Ovary (tissue), 9 donors: Measurements from ENCODE around the gene ARID5B. TPM values are rescaled to one million over a fixed set of nuclear protein-coding genes. Genes with fewer than 3 reads are reported as not detected.

Source experiments
- DNase-seq, 5 donors: peaks; one replicate each; pipeline ENCODE4 v3.0.0-alpha.2; 2019 to 2020
- H3K27ac ChIP-seq, 2 donors: fragments of 200-600 bp; one replicate each; pipeline versions ENCODE4 v1.5.1 to v1.8.0; 2019 to 2022
- H3K27me3 ChIP-seq: fragments of 200-600 bp; one replicate; pipeline ENCODE4 v1.8.0; 2022
- H3K36me3 ChIP-seq: fragments of 200-600 bp; sonication (generic); one replicate; pipeline ENCODE4 v1.5.1; 2019
- H3K4me1 ChIP-seq: one replicate; pipeline ENCODE4 v1.8.1; 2013; ENCODE audit warnings: mild to moderate bottlenecking, moderate library complexity; ENCODE audit not compliant: insufficient read depth
- H3K4me3 ChIP-seq: fragments of 200-600 bp; sonication (generic); one replicate; pipeline ENCODE4 v1.5.1; 2017
- H3K9me3 ChIP-seq, 2 donors: fragments of 200-600 bp in 1 of 2; sonication (generic) in 1 of 2; one replicate each; pipeline versions ENCODE4 v1.5.1 to v1.8.1; 2013 to 2019; ENCODE audit warnings: mild to moderate bottlenecking in 1 of 2, moderate library complexity in 1 of 2
- EP300 ChIP-seq: sonication (generic); formaldehyde crosslinking; IDR thresholded peaks from one replicate; pipeline ENCODE4 v1.6.1; 2017; ENCODE audit warnings: antibody characterized with exemption
- POLR2A ChIP-seq: fragments of 450-650 bp; IDR thresholded peaks from one replicate; pipeline ENCODE4 v1.6.1; 2017; ENCODE audit warnings: antibody characterized with exemption, mild to moderate bottlenecking, moderate library complexity
- WGBS, 3 donors: extraction: QIAGEN DNeasy Blood & Tissue Kit in 1 of 3; methylation state at CpG; one replicate each; pipeline versions ENCODE4 v1.1.5 to v1.1.7; 2013 to 2017; 5-methylcytosine and 5-hydroxymethylcytosine counted together
- intact Hi-C, 4 donors: fragments of 100-400 bp; cut with DNase I; formaldehyde crosslinking; loops; one replicate each; pipeline versions ENCODE4 v1.11.0 to v1.15.1; 2022 to 2023
- polyA plus RNA-seq, 2 donors: library from polyadenylated mRNA; stranded (reverse); fragments of 200-250 nt in 1 of 2; fragments of 350-450 nt in 1 of 2; fragmentation: Illumina TruSeq in 1 of 2; extraction: RNeasy Lipid Tissue Mini Kit (QIAGEN cat#74804) in 1 of 2; gene quantifications; one replicate each; pipeline ENCODE4 v1.2.3, GENCODE V29; 2013 to 2014
- total RNA-seq, 7 donors: library from RNA; depleted of rRNA in 2 of 7; stranded (reverse); fragments of >200 nt in 2 of 7; fragmentation: NEBNext Ultra II Directional in 3 of 7; extraction: Animal tissue kit (Norgen Biotek cat#: 25700) in 3 of 7; gene quantifications; one replicate each; pipeline versions ENCODE4 v1.1.0 to v1.2.4, GENCODE V29; 2016 to 2023
- TF ChIP-seq, protein P1 (sequence below), 3 donors: fragments of 450-650 bp in 2 of 3; fragments of 200-600 bp in 1 of 3; IDR thresholded peaks; one replicate each; pipeline versions ENCODE4 v1.5.1 to v1.8.0; 2016 to 2022; ENCODE audit warnings: antibody characterized with exemption in 3 of 3, mild to moderate bottlenecking in 1 of 3
- donor health status: DM: no; HTN: no; CAD: no; lungs with moderate emphysema.
- donor health status: DM: no; HTN: no; CAD: no.
- donor health status: Bipolar disorder and iron deficiency.
- donor health status: DM: yes; HTN: yes; CAD: no.
- donor health status: DM: no; HTN: no; CAD: no.
- donor health status: DM: yes; HTN: yes; CAD: no.

Gene ARID5B
- total and polyA plus RNA-seq, 9 donors, result 18.3 to 61.8 (median 28.3) TPM

DNA sequence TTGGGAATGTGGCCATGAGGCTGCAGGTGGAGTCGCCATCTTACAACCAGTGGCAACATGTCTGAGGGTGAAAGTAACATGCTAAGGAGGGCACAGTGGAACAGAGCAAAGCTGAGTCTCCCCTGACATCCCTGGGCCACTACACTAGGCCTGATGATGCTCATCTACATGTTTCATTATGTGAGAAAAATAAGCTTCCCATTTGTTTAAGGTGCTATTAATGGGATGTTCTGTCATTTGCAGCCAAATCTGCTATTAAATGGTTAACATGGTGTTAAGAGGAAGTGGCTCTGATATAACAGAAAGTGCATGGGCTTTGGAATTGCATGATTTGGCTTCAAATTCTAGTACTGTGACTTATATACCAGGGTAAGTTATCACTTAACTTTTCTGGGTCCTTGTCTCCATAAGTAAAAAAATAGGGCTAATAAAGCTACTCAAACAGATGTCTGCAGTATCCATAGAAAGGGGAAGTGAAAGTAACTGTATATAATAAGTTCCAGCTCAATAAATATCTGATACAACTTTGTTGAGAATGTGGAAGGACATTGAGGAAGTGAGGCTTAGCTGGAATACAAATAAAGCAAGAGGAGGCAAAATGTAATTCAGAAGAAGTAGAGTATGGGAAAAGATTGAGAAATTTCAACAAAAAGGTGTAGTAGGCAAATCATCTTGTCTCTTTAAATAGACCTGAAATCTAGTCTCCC lies 208.2 kb downstream of the ARID5B start:
- intact Hi-C loops, result no loop called here
- H3K4me1 ChIP-seq, result no peaks in the 10 kb centered on the region

DNA sequence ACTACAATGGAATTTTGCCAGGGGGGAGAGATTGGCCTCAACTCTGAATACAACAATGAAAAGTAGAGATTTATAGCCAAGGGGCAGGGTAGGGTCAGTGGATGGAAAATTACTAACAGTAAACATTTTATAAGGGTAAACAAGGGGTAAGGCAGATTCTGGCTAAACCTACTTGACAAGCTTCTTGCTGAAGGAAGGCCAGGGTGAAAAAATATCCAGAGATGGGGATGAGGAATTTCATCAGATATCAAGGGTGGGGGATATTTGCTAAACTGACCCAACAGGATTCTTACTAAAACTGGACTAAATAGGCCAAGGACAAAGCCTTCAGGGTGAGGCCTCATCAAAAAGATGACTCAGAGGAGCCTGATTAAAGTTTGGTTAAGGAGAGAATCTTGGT lies 210.8 kb downstream of the ARID5B start:
- no peaks in the 10 kb centered on the region for H3K9me3 ChIP-seq
- no peak for DNase-seq
- H3K4me1 ChIP-seq, result no peaks in the 10 kb centered on the region
- H3K27me3 ChIP-seq, result no peaks in the 10 kb centered on the region
- TF ChIP-seq, protein P1, sequence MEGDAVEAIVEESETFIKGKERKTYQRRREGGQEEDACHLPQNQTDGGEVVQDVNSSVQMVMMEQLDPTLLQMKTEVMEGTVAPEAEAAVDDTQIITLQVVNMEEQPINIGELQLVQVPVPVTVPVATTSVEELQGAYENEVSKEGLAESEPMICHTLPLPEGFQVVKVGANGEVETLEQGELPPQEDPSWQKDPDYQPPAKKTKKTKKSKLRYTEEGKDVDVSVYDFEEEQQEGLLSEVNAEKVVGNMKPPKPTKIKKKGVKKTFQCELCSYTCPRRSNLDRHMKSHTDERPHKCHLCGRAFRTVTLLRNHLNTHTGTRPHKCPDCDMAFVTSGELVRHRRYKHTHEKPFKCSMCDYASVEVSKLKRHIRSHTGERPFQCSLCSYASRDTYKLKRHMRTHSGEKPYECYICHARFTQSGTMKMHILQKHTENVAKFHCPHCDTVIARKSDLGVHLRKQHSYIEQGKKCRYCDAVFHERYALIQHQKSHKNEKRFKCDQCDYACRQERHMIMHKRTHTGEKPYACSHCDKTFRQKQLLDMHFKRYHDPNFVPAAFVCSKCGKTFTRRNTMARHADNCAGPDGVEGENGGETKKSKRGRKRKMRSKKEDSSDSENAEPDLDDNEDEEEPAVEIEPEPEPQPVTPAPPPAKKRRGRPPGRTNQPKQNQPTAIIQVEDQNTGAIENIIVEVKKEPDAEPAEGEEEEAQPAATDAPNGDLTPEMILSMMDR (IDR thresholded peaks at IDR 0.05), result no peak
- TF ChIP-seq POLR2A, result no peak
- no peak for TF ChIP-seq EP300
- H3K36me3 ChIP-seq, result no peaks in the 10 kb centered on the region
- H3K27ac ChIP-seq, result no peak overlapping the region
- intact Hi-C loops, result no loop called here
- H3K4me3 ChIP-seq, result no peak overlapping the region

More for the DNA sequence above, 208.2 kb downstream of the ARID5B start:
- H3K27me3 ChIP-seq, result no peaks in the 10 kb centered on the region
- no peak overlapping the region for H3K27ac ChIP-seq
- H3K4me3 ChIP-seq, result no peak overlapping the region
- H3K36me3 ChIP-seq, result no peaks in the 10 kb centered on the region
- no peaks in the 10 kb centered on the region for H3K9me3 ChIP-seq
- no peak for DNase-seq
- TF ChIP-seq POLR2A (no peak), EP300 (no peak)
- TF ChIP-seq, protein P1 (IDR thresholded peaks at IDR 0.05), result no peak
- WGBS, 3 donors, result 92 to 100% (median 100%) methylated on average over 1 of the region's 1 CpG

DNA sequence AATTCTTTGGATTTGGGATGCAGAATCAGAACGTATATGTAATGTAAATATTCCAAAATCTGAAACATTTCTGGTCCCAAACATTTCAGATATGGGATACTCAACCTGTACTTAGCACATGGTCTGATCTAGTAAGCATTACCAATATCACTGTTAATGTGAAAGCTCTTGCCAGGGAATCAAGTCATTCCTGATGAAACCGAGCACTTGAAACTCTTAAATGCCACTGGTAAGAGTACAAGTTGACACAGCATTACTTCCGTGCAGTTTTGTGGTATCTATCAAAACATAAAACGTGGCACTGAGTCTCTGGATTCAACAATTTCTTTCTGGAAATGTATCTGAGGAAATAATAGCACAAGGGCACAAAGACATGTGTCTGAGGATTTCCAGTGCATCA lies 211.5 kb downstream of the ARID5B start:
- H3K4me1 ChIP-seq, result no peaks in the 10 kb centered on the region
- no peak overlapping the region for H3K27ac ChIP-seq
- intact Hi-C loops, result no loop called here
- H3K4me3 ChIP-seq, result no peak overlapping the region
- H3K9me3 ChIP-seq, result no peaks in the 10 kb centered on the region
- 69 to 77% (median 77%) methylated on average over 4 of the region's 4 CpGs for WGBS, 3 donors
- TF ChIP-seq, protein P1 (IDR thresholded peaks at IDR 0.05), result no peak
- TF ChIP-seq POLR2A, result no peak
- no peak for TF ChIP-seq EP300
- DNase-seq, result no peak
- no peaks in the 10 kb centered on the region for H3K36me3 ChIP-seq
- H3K27me3 ChIP-seq, result no peaks in the 10 kb centered on the region

DNA sequence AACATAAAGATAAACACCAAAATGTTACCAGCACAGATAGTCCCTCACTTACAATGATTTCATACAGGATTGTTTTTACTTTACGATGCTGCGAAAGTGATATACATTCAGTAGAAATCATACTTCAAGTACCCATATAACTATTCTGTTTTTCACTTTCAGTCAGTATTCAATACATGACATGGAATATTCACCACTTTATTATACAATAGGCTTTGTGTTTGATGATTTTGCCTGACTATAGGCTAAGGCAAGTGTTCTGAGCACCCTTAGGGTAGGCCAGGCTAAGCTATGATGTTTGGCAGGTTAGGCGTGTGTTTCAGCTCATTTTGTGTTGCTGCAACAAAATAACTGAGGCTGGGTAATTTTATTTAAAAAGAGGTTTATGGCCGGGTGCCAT lies 212.2 kb downstream of the ARID5B start:
- no peak overlapping the region for H3K4me3 ChIP-seq
- no peak for TF ChIP-seq POLR2A
- no peak for TF ChIP-seq EP300
- TF ChIP-seq, protein P1 (IDR thresholded peaks at IDR 0.05), result no peak
- 93 to 96% (median 95%) methylated on average over 4 of the region's 4 CpGs for WGBS, 3 donors
- no peak for DNase-seq
- H3K27ac ChIP-seq, result no peak overlapping the region
- H3K9me3 ChIP-seq, result no peaks in the 10 kb centered on the region
- H3K4me1 ChIP-seq, result no peaks in the 10 kb centered on the region
- intact Hi-C loops, result no loop called here
- H3K27me3 ChIP-seq, result no peaks in the 10 kb centered on the region
- no peaks in the 10 kb centered on the region for H3K36me3 ChIP-seq
